ENCODE data around the gene PHACTR2. TPM values are rescaled to one million over a fixed set of nuclear protein-coding genes. Genes with fewer than 3 reads are reported as not detected.

The PHACTR2 gene
- total and polyA plus RNA-seq, 4 donors = 4.0 to 23.8 (median 15.0) TPM

DNA sequence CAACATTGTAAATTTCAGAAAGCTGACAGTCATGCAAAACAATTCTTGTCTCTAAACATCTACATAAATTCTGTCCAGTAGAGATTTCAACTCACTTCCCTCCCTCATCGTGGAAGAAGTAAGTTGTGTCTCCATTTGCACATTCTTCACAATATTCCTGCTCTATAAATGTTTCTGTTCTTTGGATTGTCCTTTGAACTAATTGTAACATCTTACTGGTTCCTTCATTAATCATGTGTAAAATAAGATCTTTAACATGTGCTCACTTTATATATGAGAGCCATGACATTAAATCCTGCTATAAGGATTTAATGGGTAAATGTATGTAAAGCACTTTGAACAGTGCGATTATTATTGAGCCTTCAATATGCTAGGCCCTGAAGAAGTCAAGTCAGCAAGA, 158.4 kb downstream of the PHACTR2 start:
- DNase-seq (ENCODE audit: low spot score) = no peak
- TF ChIP-seq GABPA (IDR thresholded peaks at IDR 0.05 in 1 of 2, conservative IDR thresholded peaks at IDR 0.05 in 1 of 2) (no peak), RXRA (IDR thresholded peaks at IDR 0.05) (no peak)
- WGBS = 93% methylated on average over 2 of the region's 2 CpGs
- H3K9ac ChIP-seq (ENCODE audit: low read depth in 1 of 2, low read length in 2 of 2) = no peak overlapping the region
- no peak overlapping the region for H3K4me3 ChIP-seq (ENCODE audit: low read depth in 1 of 3, low read length in 3 of 3)
- H3K9me3 ChIP-seq (ENCODE audit: control insufficient read depth in 4 of 4, low read length in 3 of 4) = no peaks in the 10 kb centered on the region
- no peaks in the 10 kb centered on the region for H3K27me3 ChIP-seq (ENCODE audit: control insufficient read depth in 4 of 4, insufficient read depth in 4 of 4, low read length in 3 of 4)
- H3K27ac ChIP-seq (ENCODE audit: low read depth in 1 of 2, low read length in 2 of 2) = no peak overlapping the region
- peaks cover 0 to 6% (median 2%) of the 10 kb centered on the region in 4 donors for H3K4me1 ChIP-seq (ENCODE audit: control insufficient read depth in 4 of 4, insufficient read depth in 4 of 4, low read length in 3 of 4)
- no peaks in the 10 kb centered on the region for H3K36me3 ChIP-seq (ENCODE audit: control insufficient read depth in 4 of 4, insufficient read depth in 3 of 4, low read depth in 1 of 4, low read length in 3 of 4)

DNA sequence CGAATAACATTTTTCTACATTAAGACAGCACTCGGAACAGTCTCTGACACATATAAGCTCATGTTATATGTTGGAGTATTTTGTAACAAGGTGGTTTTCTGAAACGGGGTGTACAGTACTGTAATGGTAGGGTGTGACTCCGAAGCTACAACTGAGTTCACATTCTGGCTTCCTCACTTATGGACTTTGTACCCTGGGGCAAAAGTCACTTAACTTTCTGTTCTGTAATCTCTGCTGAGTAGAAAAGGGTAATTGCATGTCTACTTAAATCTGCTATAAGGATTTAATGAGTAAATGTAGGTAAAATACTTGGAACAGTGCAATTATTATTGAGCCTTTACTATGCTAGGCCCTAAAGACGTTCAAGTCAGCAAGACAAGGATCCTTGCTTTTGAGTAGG, 160.6 kb downstream of the PHACTR2 start:
- WGBS = 66% methylated on average over 5 of the region's 5 CpGs
- no peak for DNase-seq (ENCODE audit: low spot score)
- no peaks in the 10 kb centered on the region for H3K36me3 ChIP-seq (ENCODE audit: control insufficient read depth in 4 of 4, insufficient read depth in 3 of 4, low read depth in 1 of 4, low read length in 3 of 4)
- no peak overlapping the region for H3K4me3 ChIP-seq (ENCODE audit: low read depth in 1 of 3, low read length in 3 of 3)
- H3K27me3 ChIP-seq (ENCODE audit: control insufficient read depth in 4 of 4, insufficient read depth in 4 of 4, low read length in 3 of 4) = no peaks in the 10 kb centered on the region
- no peaks in the 10 kb centered on the region for H3K9me3 ChIP-seq (ENCODE audit: control insufficient read depth in 4 of 4, low read length in 3 of 4)
- H3K9ac ChIP-seq (ENCODE audit: low read depth in 1 of 2, low read length in 2 of 2) = no peak overlapping the region
- H3K27ac ChIP-seq (ENCODE audit: low read depth in 1 of 2, low read length in 2 of 2) = no peak overlapping the region
- TF ChIP-seq EGR1 (IDR thresholded peaks at IDR 0.05; ENCODE audit: low read depth in 2 of 2) (no peak), RXRA (IDR thresholded peaks at IDR 0.05) (peak in 1 of 2 donors; percentile 52), HNF4A (conservative IDR thresholded peaks at IDR 0.05) (peak; percentile 66 to 86), SP1 (IDR thresholded peaks at IDR 0.05) (peak; percentile 64), HNF4G (IDR thresholded peaks at IDR 0.05) (peak; percentile 37)
- H3K4me1 ChIP-seq (ENCODE audit: control insufficient read depth in 4 of 4, insufficient read depth in 4 of 4, low read length in 3 of 4) = peaks cover 0 to 6% (median 2%) of the 10 kb centered on the region in 4 donors

DNA sequence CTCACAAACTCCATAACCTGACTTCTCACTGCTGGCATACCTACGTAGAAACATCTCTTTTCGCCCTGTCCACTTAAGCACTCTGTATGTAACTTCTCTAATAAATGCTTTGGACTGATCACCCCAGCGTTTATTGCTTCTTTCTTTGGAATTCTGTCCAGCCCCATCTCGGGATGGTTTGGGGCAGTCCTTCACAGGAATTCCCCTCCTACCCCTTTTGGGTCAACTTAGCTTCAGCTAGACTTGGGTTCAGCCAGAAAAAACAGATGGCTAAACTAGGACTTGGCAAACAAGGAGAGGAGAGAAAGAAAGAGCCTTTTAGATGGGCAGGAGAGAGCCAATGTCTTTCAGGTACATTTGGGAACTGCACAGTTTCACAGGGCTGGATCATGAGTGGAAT, 161.4 kb downstream of the PHACTR2 start:
- H3K27ac ChIP-seq (ENCODE audit: low read depth in 1 of 2, low read length in 2 of 2) = no peak overlapping the region
- H3K36me3 ChIP-seq (ENCODE audit: control insufficient read depth in 4 of 4, insufficient read depth in 3 of 4, low read depth in 1 of 4, low read length in 3 of 4) = no peaks in the 10 kb centered on the region
- H3K4me3 ChIP-seq (ENCODE audit: low read depth in 1 of 3, low read length in 3 of 3) = no peak overlapping the region
- WGBS = 83% methylated on average over 4 of the region's 4 CpGs
- no peak for TF ChIP-seq GABPA (IDR thresholded peaks at IDR 0.05 in 1 of 2, conservative IDR thresholded peaks at IDR 0.05 in 1 of 2)
- no peak for DNase-seq (ENCODE audit: low spot score)
- peaks cover 0 to 10% (median 5%) of the 10 kb centered on the region in 4 donors for H3K4me1 ChIP-seq (ENCODE audit: control insufficient read depth in 4 of 4, insufficient read depth in 4 of 4, low read length in 3 of 4)
- H3K27me3 ChIP-seq (ENCODE audit: control insufficient read depth in 4 of 4, insufficient read depth in 4 of 4, low read length in 3 of 4) = no peaks in the 10 kb centered on the region
- no peak overlapping the region for H3K9ac ChIP-seq (ENCODE audit: low read depth in 1 of 2, low read length in 2 of 2)
- no peaks in the 10 kb centered on the region for H3K9me3 ChIP-seq (ENCODE audit: control insufficient read depth in 4 of 4, low read length in 3 of 4)

- Histone ChIP-seq H3K4me3 (ENCODE audit: low read depth in 1 of 3, low read length in 3 of 3) (no peak overlapping the region), H3K9me3 (ENCODE audit: control insufficient read depth in 4 of 4, low read length in 3 of 4) (no peaks in the 10 kb centered on the region), H3K27ac (ENCODE audit: low read depth in 1 of 2, low read length in 2 of 2) (no peak overlapping the region), H3K36me3 (ENCODE audit: control insufficient read depth in 4 of 4, insufficient read depth in 3 of 4, low read depth in 1 of 4, low read length in 3 of 4) (peaks cover 0 to 10% (median 8%) of the 10 kb centered on the region in 4 donors), H3K27me3 (ENCODE audit: control insufficient read depth in 4 of 4, insufficient read depth in 4 of 4, low read length in 3 of 4) (no peaks in the 10 kb centered on the region), H3K4me1 (ENCODE audit: control insufficient read depth in 4 of 4, insufficient read depth in 4 of 4, low read length in 3 of 4) (peaks cover 0 to 14% (median 10%) of the 10 kb centered on the region in 4 donors), H3K9ac (ENCODE audit: low read depth in 1 of 2, low read length in 2 of 2) (no peak overlapping the region)
- DNase-seq (ENCODE audit: low spot score) = no peak
- 97% methylated on average over 6 of the region's 6 CpGs for WGBS
- TF ChIP-seq FOXA1 (IDR thresholded peaks at IDR 0.05) = no peak
- no peak for TF ChIP-seq RAD21 (IDR thresholded peaks at IDR 0.05)
- TF ChIP-seq, protein P1, sequence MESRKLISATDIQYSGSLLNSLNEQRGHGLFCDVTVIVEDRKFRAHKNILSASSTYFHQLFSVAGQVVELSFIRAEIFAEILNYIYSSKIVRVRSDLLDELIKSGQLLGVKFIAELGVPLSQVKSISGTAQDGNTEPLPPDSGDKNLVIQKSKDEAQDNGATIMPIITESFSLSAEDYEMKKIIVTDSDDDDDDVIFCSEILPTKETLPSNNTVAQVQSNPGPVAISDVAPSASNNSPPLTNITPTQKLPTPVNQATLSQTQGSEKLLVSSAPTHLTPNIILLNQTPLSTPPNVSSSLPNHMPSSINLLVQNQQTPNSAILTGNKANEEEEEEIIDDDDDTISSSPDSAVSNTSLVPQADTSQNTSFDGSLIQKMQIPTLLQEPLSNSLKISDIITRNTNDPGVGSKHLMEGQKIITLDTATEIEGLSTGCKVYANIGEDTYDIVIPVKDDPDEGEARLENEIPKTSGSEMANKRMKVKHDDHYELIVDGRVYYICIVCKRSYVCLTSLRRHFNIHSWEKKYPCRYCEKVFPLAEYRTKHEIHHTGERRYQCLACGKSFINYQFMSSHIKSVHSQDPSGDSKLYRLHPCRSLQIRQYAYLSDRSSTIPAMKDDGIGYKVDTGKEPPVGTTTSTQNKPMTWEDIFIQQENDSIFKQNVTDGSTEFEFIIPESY (IDR thresholded peaks at IDR 0.05) = no peak
- TF ChIP-seq YY1 (IDR thresholded peaks at IDR 0.05) = no peak
- no peak for TF ChIP-seq FOXA2 (IDR thresholded peaks at IDR 0.05)
- no peak for TF ChIP-seq RXRA (IDR thresholded peaks at IDR 0.05)
- no peak for TF ChIP-seq HNF4A (conservative IDR thresholded peaks at IDR 0.05)
- no peak for TF ChIP-seq CTCF (IDR thresholded peaks at IDR 0.05; ENCODE audit: low read depth, low read length, missing input control)
- TF ChIP-seq HNF4G (IDR thresholded peaks at IDR 0.05) = no peak
- no peak for TF ChIP-seq JUND (IDR thresholded peaks at IDR 0.05)
- no peak for TF ChIP-seq TAF1 (conservative IDR thresholded peaks at IDR 0.05)
- TF ChIP-seq, protein P2, sequence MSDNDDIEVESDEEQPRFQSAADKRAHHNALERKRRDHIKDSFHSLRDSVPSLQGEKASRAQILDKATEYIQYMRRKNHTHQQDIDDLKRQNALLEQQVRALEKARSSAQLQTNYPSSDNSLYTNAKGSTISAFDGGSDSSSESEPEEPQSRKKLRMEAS (IDR thresholded peaks at IDR 0.05) = no peak
Observed at GRCh38 chr6:143840595-143841265, 163.0 kb downstream of the PHACTR2 start.
